GM19395 (cell line): ENCODE results near the gene LRP5.
"Not testable (repeated sequence)": the region's sequence is repeated elsewhere in the genome, so short reads cannot be mapped to it uniquely, and the experiment has no call there.

Source experiments
- ATAC-seq: cut with Tn5 transposase; IDR thresholded peaks from one replicate; pipeline ENCODE4 v1.9.1; 2021; ENCODE audit warnings: mild to moderate bottlenecking, moderate library complexity; ENCODE audit not compliant: unreplicated experiment

LRP5 gene

DNA sequence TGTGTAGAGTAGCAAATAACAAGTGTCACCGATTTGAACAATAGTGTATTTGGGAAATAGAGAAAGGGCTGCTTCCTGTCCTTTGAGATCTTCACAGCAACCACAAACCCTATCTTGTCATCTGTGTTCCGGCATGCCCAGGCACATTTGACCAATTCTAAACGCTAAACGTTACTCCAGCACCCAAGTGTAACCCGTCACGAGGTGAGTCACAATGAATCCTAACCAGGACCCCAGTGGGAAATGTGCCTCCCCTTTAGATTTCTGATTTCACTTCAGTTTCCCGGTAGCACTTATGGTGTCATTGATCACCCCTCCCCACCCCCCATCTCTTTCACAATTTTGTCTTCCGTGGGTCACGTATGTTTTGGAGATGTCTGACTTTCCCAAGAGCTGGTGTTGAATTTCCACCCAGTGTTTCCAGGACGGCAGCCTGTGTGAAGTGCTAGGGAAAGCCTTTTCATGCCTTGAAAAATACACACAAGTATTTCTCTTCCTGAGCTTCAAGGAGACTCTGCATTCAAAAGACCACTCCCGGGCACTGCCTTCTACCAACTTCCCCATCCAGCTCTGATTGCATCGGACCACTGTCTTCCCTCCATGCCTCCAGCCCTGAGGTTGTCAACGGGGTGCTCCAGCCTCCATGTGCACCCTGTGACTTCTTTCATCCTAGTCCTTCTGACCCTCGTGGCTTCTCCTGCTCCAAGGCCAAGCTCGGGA is 30.1 kb upstream of the LRP5 start:
- ATAC-seq, result peak; percentile 79

DNA sequence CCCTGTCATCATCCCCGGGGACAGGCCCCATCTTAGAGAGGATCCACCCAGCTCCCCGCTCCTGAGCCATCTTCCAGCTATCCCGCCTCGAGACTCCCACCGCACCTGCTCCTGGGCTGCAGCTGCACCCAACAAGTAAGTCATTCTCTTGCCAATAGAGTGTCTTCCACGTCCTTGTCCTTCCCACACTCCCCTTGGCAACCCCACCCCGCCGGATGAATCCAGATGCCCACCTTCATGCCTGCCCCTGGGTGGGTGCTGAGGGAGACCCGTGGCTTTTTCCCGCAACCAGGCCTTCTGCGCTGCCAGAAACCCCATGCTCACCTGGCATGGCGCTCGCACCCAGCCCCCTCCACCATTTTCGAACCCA is 29.5 kb upstream of the LRP5 start:
- ATAC-seq, result no peak

DNA sequence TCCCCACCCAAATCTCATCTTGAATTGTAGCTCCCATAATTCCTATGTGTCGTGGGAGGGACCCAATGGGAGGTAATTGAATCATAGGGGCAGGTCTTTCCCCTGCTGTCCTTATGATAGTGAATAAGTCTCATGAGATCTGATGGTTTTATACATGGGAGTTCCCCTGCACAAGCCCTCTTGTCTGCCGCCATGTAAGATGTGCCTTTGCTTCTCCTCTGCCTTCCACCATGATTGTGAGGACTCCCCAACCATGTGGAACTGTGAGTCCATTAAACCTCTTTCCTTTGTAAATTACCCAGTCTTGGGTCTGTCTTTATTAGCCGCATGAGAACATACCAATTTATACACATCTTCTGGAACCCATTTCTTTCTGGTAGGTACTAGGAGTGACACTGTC is 27.8 kb upstream of the LRP5 start:
- not testable (repeated sequence) for ATAC-seq

- no peak for ATAC-seq
Observed at GRCh38 chr11:68287419-68287818, 25.0 kb upstream of the LRP5 start.

DNA sequence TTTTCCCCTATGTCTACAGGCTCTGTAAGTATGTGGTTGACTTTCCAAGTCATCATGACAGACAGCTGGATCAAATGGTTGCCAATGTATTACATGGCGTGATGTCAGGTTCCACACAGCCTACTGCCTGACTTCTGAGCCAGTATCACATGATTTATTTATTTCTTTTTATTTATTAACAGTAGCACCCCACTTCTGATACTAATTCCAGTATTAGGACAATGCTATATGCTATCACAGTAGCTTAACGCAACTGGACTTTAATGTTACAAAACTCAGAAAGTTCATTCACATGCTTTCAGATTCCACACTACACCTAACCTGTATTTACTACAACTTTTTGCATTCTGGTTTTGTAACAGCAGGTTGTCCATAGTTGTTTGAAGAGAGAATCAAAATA is 22.9 kb upstream of the LRP5 start:
- ATAC-seq, result no peak

DNA sequence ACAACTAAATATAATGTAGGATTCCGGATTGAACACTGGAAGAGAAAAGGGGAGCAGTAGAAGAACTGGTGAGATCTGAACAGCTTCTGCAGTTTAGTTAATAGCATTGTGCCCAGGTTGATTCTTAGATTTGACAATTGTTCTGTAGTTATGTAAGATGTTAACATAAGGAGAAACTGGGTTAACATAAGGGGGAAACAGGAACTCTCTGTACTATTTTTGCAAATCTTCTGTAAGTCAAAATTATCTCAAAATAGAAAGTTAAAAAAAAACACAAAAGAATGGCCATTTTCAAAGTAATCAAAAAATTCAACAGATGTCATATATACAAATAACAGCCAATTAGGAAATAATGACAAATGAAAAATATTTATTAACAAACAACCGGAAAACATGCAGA is 18.7 kb upstream of the LRP5 start:
- no peak for ATAC-seq

DNA sequence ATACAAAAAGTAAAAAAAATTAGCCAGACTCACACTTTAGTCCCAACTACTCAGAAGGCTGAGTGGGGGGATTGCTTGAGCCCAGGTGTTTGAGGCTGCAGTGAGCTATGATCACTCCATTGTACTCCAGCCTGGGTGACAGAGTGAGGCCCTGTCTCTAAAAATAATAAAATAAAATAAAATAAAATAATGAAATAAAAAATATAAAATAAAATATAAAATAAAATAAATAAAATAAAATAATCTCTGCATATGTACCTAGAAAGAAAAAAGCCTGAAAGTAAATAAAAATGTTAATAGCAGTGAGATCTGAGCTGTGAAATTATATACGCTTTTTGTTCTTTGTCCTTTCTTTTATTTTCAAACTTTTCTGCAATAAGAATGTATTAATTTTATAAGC is 17.1 kb upstream of the LRP5 start:
- ATAC-seq, result no peak

DNA sequence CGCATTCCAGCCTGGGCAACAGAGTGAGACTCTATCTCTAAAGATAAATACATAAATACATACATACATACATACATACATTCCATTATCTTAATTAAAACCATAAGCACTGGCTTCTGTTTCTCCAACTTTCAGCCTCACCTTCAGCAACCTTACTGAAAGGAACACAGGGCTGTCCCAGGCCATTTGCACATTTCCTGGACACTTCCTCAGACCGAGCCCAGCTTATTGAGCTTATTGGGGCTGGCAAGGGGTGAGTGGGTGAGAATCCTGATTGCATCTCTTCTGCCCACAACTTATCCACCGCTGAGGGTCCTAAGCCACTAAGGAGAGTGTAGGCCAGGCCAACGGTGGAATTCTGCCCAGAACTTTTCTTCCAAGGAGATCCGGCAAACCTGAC is 16.5 kb upstream of the LRP5 start:
- ATAC-seq, result no peak

- no peak for ATAC-seq
Observed at GRCh38 chr11:68296344-68297051, 15.9 kb upstream of the LRP5 start.

- ATAC-seq, result no peak
Observed at GRCh38 chr11:68297052-68297378, 15.4 kb upstream of the LRP5 start.

GRCh38 chr11:68297494-68297811 is 14.9 kb upstream of the LRP5 start:
- no peak for ATAC-seq

DNA sequence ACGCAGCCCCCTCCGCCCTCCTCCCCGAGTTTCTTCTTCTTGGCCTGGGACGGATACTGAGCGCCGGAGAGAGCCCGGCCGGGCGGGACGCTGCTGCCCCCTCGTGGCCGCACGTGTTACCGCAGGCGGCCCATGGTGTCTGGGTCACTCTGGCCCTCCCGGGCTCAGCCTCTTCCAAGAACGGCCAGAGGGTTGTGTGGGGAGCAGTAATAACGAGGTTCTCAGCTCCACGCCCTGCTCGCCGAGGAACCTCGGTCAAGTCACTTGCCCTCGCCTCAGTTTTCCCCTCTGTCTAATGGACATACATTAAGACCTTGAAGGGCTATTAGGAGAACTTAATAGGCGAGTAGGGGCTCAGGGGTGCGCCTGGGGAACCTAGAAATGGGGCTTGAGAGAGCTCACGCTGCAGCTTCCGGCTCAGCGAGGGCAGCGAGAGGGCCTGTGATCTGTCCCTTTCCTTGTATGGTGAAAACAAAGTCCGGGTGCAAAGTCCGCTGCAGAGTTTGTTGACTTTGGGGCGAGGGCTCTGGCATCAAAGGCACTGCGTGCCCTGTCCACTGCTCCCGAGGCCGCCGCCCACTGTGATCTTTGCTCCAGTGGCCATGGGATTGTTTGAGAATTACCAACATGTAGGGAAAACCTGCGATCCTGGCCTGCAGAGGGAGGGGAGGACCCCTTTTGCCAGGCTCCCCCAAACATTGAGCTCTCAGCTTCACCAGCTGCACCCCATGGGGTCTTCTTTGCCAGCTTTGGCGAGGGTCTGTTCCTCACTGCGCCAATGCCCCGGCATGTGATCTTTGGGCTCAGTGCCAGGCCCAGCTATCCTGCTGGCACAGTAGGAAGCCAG is 14.4 kb upstream of the LRP5 start:
- ATAC-seq, result peak; percentile 63

GRCh38 chr11:68298659-68299516 is 13.5 kb upstream of the LRP5 start:
- ATAC-seq, result no peak

DNA sequence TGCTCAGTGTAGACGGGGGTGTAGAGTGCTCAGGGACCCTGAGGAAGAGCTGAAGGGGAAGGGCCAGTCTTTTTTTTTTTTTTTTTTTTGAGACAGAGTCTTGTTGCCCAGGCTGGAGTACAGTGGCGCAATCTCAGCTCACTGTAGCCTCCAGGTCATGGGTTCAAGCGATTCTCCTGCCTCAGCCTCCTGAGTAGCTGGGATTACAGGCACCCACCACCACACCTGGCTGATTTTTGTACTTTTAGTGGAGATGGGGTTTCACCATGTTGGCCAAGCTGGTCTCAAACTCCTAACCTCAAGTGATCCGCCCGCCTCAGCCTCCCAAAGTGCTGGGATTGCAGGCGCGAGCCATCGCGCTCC is 12.9 kb upstream of the LRP5 start:
- not testable (repeated sequence) for ATAC-seq

DNA sequence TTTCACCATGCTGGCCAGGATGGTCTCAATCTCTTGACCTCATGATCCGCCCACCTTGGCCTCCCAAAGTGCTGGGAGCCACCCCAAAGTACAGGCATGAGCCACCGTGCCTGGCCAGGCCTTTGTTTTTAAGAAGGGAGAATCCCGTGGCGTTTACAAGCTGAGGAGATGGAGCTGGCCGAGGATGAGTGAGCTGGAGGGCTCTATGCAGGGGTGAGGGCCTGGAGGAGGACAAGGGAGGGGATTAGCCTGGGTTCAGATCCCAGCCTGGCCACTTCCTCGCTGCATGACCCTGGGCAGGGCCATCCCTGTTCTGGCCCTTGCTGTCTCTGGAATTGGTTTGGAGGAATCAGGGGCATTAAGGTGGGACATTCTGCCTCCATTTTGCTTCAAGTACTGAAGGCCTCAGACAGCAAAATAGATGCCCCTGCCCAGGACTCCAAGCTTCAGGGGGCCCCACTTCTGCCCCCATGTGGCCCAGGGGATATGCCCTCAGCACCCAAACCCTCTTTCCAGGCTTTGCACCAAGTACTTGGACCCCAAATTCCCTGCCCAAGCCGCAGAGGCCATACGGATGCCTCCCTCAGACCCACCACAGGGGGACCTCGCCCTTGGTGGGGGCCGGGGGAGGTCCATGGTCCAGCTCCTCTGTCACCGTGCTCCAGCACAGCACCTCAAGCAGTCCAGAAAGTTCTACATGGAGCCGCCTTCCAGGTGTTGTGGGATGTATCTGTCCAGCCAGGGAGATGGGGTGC is 12.1 kb upstream of the LRP5 start:
- no peak for ATAC-seq

- ATAC-seq, result no peak
Observed at GRCh38 chr11:68302256-68302655, 10.1 kb upstream of the LRP5 start.

GRCh38 chr11:68302670-68303069 is 9.7 kb upstream of the LRP5 start:
- ATAC-seq, result no peak

DNA sequence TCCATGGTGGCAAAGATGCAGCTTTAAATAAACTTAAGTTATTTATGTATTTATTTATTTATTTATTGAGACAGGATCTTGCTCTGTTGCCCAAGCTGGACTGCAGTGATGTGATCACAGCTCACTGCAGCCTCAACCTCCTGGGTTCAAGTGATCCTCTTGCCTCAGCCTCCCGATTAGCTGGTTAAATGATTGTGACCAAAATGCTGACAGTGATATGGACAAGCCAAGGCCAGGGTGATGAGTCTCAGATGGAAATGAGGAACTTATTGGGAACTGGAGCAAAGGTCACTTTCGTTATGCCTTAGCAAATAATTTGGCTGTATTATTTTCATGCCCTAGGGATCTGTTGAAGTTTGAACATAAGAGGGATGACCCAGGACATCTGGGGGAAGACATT is 9.3 kb upstream of the LRP5 start:
- ATAC-seq, result no peak

DNA sequence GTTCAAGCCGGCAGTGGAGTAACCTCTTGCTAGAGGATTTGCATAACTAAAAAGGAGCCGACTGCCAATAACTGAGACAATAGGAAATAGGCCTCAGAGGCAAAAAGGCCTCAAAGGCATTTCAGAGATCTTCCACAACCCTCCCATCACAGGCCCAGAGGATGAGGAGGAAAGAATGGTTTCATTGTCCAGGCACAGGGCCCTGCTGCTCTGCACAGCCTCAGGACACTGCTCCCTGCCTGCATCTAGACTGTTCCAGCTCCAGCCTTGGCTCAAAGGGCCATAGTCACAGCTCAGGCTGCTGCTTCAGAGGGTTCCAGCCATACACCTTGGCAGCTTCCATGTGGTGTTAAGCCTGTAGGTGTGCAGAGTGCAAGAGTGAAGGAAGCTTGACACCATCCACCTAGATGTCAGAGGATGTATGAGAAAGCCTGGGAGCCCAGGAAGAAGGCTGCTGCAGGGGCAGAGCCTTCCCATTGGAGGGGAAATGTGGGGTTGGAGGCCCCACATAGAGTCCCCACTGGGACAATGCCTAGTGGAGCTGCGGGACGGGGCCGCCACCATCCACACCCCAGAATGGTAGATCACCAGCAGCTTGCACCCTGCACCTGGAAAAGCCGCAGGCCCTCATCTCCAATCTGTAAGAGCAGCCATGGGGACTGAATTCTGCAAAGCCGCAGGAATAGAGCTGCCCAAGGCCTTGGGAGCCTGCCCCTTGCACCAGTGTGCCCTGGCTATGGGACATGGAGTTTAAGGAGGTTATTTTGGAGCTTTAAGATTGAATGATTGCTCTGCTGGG is 8.2 kb upstream of the LRP5 start:
- ATAC-seq, result no peak

GRCh38 chr11:68306636-68307035 is 5.8 kb upstream of the LRP5 start:
- ATAC-seq, result no peak
